GM19467 (cell line): ENCODE data around the gene ADAD1.

Source experiments
- ATAC-seq: cut with Tn5 transposase; IDR thresholded peaks from one replicate; pipeline ENCODE4 v1.9.1; 2021; ENCODE audit warnings: mild to moderate bottlenecking, moderate library complexity; ENCODE audit not compliant: unreplicated experiment

Gene ADAD1

GRCh38 chr4:122453384-122453995, 74.7 kb downstream of the ADAD1 start:
- ATAC-seq: no peak

GRCh38 chr4:122456231-122457116, 77.7 kb downstream of the ADAD1 start, which contains the start of gene IL2:
Gene IL2 (minus strand): TSS chr4:122456725. CDS start chr4:122456440, 285 bp downstream.
- ATAC-seq: no peak

GRCh38 chr4:122458625-122459024, 79.8 kb downstream of the ADAD1 start:
- peak; percentile 67 for ATAC-seq

- ATAC-seq: no peak
These were observed 90.6 kb downstream of the ADAD1 start for GRCh38 chr4:122469457-122469856.

- ATAC-seq: no peak
These were observed 96.4 kb downstream of the ADAD1 start for GRCh38 chr4:122475233-122475632.

GRCh38 chr4:122476126-122476525, 97.3 kb downstream of the ADAD1 start:
- ATAC-seq: no peak

GRCh38 chr4:122476745-122477144, 97.9 kb downstream of the ADAD1 start:
- no peak for ATAC-seq
